ENCODE measurements around the gene TSNAX.

GRCh38 chr1:231584117-231584516 is 55.6 kb downstream of the TSNAX start:
- TF ChIP-seq CTCF (IDR thresholded peaks at IDR 0.05; ENCODE audit: control extremely low read depth in 1 of 3, insufficient read depth in 1 of 3, low read depth in 1 of 3, low read length in 3 of 3) (no peak), USF2 (IDR thresholded peaks at IDR 0.05; ENCODE audit: low read length) (no peak), ZNF274 (IDR thresholded peaks at IDR 0.05; ENCODE audit: borderline replicate concordance, extremely low read depth, low read length) (no peak), YY1 (IDR thresholded peaks at IDR 0.05; ENCODE audit: low read depth, low read length) (no peak), POLR2A (IDR thresholded peaks at IDR 0.05; ENCODE audit: control extremely low read depth in 1 of 2, low read depth in 2 of 2, low read length in 2 of 2) (no peak), RAD21 (IDR thresholded peaks at IDR 0.05 in 1 of 2, conservative IDR thresholded peaks at IDR 0.05 in 1 of 2; ENCODE audit: low read depth in 2 of 2, low read length in 2 of 2) (no peak), MAFK (IDR thresholded peaks at IDR 0.05; ENCODE audit: low read depth, low read length) (no peak), ATF3 (IDR thresholded peaks at IDR 0.05; ENCODE audit: insufficient read depth, low read depth, low read length) (no peak), CHD1 (IDR thresholded peaks at IDR 0.05; ENCODE audit: low read depth, low read length) (no peak), EZH2 (IDR thresholded peaks at IDR 0.05; ENCODE audit: low read depth, low read length, severe bottlenecking) (no peak)
